GM18873 (cell line): ENCODE measurements around the gene DIP2C.

Experiments
- ATAC-seq: cut with Tn5 transposase; IDR thresholded peaks from one replicate; pipeline ENCODE4 v1.9.1; 2021; ENCODE audit warnings: mild to moderate bottlenecking, moderate library complexity, moderate number of reproducible peaks; ENCODE audit not compliant: unreplicated experiment, low FRiP score

DIP2C gene

DNA sequence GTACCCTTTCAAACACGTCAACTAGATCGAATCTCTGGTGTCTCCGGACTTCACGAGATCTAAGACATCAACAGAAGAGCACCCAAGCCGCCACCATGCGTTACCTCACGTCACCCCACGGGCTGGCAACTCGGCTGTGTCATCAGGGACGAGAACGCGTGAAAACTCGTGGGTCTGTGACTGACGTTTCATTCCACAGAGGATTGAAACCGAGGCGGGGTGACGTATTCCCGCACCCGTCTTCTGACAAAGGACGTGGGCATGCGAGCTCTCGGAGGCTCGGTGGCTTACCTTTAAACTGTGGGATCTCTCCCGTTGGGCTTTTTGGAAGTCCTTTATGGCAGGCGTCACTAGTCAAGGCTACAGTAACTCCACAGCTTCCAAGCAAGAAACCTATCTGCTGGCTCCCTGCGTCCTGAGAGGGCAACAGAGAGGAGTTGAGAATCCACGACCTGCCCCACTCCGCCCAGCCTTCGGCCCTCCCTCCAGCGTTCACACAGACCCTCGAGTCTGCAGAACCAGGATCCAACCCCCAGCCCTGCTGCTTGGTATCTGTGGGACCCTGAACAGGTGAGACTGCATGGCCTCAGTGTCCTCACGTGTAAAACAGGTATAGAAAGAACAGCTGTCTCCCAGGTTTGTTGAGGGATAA is 298.9 kb downstream of the DIP2C start:
- ATAC-seq, result no peak

DNA sequence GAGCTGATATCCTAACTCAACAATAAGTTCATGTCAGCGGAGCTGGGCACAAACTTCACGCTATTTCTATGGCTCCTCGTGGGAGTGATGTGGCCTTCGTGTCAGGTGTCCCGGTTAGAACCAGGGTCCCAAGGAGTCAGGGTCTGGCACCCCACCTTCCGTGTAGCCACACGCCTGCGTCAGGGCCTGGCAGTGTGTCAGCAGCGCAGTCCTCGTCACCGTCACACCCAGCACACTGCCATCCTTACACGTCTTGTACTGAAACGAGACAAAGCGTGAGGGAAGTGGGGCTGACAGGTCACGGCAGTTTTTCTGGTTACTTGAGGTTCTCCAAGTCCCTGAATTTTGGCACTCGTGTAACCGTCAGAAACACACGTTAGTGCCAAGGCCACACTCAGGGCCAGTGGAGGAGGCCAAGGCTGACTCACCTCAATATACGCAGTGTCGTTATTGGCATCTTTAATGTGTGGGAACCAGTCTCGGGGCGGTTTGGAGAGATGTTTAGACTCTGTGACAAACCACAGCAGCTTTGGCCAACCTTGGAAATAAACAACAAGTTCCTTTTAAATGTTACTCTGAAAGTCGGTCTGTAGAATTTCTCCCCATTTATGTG is 299.5 kb downstream of the DIP2C start:
- no peak for ATAC-seq

DNA sequence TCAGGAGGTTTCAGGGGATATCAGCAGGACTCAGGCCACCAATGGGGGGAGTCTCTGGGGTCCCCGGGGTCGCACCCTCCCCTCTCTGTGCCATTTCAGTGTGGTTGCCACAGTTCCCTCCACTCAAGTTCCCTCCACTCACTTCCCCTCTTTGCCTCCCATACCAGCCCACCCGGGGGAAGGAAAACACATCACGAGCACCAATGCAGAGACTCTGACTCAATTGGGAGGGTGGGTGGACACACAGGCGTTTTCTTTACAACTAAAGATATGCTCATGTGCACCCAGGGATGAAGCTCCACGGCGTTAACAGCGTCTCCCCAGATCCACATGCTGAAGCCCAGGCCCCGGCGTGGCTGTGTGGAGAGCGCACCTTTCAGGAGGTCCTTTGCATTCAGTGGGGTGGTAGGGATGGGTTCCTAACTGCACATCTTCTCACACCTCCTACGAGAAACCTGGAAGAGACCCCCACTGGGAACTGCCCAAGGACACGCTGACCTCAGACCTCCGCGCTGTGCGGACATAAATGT is 300.1 kb downstream of the DIP2C start:
- no peak for ATAC-seq

DNA sequence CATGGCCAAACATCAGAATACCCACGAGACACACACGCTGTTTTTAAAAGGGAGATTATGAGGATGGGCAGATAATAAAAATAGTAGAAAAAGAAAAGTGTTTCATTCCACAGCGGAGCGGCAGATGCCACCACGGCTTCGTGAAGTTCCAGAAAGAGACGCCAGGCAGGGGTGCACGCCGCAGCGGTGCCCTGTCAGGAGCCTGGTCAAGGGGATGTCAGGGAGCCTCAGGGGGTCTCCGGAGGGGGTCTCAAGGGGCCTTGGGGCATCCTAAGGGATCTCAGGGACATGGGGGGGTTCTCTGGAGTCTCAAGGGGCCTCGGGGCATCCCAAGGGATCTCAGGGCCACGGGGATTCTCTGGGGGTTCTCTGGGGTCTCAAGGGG is 300.8 kb downstream of the DIP2C start:
- no peak for ATAC-seq

DNA sequence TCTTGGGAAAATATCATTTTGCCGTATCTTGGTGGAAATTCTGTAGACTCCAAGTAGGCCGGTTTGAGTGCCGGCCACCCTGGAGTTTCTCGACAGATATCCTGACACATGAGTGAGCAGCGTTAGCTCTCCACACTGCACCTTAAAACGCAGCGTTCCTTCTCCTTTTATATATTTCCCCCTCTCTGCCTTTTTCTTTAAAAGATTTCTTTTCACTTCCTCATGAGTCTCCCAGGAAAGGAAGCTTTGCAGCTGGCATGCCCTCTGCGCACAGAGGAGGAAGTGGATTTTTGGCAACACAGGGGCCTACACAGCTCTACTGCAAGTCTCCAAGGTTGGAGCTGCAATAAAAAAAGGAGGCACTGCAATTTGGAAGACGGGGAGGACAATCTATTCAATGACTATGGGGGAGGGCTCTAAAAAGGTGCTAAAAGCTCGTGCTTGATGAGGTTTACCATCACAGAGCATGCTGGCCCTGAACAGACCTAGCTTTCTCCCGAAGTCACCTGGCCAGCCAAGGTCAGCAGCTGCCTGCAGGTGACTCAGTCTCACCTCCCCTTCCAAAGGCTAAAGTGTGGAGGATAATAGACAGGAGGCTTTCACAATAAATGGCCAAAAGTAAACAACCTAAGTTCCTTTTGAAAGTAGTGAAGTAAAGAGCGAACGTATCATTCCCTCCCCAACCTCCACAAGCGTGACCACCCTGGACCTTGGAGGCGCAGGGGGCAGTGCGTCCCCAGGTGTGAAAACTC is 301.4 kb downstream of the DIP2C start:
- no peak for ATAC-seq

DNA sequence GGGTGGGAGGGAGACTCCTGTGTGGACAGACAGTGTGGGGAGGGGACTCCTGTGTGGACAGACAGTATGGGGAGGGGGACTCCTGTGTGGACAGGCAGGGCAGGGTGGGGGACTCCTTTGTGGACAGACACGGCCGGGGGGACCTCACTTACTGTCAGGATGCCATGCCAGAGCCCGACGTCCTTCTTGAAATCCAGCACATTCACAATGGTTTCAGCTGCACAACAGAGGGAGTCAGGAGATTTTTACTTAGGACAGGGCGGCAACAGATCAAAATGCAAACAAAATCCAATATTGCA is 301.9 kb downstream of the DIP2C start:
- ATAC-seq, result no peak

DNA sequence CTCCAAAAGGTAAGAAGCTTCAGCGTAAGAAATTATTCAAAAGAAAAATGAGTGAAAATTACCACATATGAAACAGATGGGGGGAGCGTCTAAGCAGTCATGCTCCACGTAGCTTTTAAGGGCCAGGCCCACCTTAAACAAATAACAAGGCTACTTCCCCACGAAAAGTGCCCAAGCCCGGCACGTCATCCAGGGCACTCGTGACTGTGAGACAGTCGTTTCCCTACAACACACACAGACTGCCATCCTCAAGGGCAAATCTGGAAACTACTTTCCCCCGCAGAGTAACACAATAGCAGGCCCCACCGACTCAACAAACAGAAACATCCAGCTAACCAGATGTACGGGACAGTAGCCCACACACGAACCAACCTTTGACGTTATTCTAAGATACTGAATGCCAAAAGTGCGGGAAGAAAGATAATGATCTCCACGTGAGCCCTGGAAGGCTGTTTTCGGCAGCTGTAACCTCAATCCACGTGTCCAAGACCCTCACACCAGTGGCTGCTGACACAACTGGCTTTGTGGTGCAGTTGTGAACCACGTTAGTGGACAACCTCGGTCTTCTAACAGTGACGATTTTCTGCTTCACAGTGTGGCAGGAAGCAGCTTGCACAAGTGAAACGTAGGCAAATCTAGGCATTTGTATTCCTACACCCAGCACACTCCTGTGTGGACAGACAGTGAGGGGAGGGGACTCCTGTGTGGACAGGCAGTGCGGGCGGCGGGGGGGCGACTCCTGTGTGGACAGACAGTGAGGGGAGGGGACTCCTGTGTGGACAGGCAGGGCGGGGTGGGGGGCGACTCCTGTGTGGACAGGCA is 302.5 kb downstream of the DIP2C start:
- no peak for ATAC-seq

DNA sequence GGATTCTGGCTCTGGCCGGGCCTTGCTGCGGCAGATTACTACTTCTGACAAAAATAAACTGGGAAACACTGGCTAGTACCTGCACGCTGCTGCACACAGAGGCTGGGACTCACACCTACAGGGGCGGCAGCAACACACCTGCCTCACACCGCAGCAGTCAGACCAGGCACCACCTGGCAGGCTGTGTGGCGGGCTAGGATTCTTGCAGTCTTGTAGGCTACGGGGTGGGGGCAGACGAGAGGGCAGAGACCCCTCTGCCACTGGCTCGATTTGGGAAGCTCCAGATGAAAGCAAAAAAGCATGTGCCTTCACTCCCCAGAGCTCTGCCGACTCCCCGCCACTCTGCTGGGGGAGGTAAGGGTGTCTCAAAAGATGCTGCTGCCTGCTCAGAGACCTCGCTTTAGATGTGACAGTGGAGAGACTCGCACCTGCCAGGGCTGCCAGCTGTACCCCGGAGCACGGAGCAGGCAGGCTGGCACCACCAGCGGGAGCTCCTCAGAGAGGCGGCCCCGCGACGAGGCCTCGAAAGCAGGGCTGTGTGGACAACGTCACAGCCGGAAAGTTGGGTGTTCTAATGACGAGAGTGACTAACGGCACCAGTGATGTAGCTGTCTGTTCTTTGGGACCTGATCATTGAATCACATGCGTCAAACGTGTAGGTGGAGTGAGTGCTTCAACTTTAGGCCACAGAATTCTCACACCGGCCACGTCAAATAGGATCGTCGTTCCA is 303.7 kb downstream of the DIP2C start:
- ATAC-seq, result no peak

DNA sequence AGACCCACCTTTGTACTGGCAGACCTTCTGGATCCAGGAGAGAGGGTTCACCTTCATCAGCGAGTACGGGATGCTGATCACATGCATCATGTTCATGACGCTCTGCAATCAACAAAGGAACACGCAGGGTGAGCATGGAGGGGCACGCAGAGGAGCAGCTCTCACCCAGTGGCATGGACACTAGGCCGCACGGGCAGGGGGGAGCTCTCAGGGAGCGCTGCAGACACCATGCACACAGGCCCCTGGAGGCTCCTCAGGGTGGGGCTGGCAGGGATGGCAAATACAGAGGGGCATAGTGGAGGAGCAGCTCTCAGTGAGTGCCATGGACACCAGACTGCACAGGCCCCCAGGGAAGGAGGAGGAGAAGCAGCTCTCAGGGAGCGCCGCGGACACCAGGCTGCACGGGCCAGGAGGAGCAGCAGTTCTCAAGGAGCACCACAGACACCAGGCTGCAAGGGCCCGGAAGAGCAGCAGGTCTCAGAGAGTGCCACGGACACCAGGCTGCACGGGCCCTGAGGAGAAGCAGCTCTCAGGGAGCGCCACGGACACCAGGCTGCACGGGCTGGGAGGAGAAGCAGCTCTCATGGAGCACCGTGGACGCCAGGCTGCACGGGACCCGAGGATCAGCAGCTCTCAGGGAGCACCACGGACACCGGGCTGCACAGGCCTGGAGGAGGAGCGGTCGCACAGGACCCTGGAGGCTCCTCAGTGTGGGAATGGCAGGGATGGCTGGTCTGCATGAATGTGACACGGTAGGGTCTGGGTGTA is 304.7 kb downstream of the DIP2C start:
- ATAC-seq, result no peak

DNA sequence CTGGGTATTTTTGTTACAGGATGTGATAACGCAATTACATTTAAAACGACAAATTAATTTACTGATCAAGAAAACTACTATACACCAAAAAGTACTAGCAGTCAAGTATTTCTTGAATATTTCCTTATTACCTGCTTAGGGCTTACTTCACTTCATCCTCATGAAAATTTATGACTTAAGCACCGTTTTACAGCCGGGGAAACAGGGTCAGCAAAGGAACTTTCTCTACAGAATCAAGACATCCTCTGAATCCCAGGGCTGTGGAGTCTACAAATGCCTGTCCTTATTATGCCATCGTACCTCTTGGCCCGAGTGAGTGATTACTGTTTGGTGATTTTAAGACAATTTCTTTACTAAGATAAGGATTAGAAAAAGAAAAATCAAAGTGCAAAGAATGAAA is 305.9 kb downstream of the DIP2C start:
- ATAC-seq, result no peak

DNA sequence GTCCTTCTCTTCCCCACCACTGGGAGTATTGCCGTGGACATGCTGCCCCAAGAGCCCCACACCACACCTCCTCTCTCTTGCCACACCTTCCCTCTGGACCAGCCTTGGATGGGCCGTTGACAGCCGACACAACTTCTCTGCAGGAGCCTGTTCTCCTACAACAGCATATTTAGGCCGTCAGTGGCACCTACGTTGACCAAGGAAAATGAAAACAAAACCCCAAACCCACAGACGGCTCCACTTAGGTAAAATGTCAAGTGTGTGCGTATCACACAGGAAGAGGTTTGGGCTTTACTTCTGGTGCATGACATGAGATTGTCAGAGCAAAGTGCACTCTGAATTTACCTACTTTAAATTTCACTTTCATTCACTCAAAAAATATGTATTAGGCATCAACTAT is 307.7 kb downstream of the DIP2C start:
- no peak for ATAC-seq

DNA sequence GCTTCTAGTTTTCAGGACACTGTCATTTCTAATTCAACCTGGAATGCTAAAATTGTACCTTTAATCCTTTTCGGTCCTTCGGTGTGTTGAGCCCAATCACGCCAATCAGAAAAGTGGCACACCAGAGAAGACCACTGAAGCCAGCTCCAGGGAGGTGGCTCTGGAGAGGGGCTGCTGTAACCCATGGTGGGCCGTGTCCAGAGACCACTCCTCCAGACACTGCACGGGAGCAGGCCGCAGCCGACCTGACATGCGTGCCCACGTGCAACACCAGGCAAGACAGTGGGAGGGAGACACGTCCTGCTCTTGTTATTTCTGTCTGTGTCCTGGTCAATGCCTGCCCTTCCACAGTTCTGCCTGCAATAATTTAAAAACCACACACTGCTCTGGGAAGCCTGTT is 308.1 kb downstream of the DIP2C start:
- no peak for ATAC-seq

DNA sequence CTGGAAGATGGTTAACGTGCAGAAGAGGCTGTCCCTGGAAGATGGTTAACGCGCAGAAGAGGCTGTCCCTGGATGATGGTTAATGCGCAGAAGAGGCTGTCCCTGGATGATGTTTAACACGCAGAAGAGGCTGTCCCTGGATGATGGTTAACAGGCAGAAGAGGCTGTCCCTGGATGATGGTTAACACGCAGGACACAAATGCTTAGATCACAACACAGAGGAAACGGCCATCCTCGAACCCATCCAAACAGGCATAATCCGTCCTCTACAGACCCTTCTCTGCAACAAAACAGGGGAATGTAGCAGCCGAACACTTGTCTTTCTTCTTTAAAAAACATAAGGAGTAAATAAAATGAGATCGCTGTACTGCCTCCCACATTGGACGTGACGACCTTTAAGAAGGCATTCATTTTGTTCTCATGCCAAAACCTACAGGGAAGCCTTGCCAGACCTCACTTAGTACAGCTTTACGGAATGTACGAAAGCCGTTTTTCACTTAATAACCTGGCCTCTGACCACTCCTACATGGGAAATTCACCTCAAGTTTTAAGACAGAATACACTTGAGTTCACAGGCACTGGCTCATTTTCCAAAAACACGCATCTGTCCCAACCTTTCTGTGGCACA is 309.0 kb downstream of the DIP2C start:
- ATAC-seq, result no peak

DNA sequence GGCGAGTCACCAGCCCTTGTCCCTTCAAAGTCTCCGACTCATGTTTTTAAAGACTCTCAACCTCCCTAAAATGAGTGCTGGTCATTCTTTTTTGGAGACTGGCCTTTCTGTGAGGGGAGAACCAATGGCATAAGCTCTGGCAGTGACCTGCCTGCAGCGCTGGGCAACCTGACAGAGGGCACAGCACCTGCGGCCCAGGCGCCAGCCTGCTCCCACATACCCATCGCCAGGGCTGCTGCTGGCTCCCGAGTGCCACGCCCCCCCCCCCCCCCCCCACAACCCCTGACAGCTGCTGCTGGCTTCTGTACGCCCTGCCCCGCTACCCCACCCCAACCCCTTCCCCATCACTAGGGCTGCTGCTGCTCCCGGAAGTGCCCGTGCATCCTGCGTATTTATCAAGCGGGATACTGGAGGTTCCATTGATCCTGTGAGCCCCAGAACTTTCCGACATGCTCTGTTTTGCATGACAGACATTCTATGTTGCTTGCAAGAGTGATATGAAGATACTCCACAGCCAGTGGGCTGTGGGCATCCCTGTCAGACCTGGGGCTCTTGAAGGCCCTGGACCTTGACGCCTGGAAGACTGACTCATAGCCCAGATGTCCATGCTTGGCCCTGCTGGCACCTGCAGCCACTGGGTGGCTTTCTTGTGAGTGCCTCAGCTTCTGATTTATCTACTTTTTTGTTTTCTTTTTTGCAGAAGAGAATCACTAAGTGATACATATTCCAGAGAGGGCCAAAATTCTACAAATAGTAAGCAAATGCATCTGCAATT is 310.4 kb downstream of the DIP2C start:
- no peak for ATAC-seq

DNA sequence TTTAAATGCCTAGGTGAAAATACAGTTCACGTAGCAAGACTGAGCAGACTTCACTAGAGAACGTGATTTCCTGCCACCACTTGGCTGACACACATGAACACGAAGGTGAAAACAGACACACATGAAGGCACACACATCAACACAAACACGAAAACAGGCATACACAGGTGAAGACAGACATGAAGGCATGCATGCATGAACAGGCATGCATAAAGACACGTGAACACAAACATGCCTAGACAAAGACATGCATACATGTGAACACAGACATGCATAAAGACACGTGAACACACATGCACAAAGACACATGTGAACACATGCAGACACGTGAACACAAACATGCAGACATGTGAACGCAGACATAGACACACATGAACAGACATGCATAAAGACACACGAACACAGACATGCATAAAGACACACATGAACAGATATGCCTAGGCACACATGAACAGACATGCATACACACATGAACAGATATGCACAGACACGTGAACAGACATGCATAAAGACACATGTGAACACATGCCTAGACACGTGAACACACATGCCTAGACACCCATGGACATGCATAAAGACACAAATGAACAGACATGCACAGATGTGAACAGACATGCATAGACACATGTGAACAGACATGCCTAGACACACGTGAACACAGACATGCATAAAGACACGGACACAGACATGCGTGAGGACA is 311.1 kb downstream of the DIP2C start:
- ATAC-seq, result no peak

DNA sequence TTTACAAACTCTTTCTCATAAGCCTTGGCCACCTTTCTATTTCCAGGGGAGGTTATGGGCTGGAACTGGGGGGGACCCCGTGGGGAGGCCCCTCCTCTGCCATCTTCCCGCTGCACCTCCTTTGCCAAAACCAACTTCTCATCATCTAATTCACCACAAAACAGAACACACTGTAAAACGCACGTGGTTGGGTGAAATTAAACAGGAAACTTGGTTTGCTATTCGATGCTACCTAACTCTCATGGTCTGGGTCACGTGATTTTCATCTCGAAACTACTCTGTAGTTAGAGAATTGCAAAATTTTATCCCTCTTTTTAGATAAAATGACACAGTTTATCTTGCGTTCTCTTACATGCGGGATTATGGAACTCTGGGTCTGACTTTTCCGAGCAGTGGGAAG is 312.2 kb downstream of the DIP2C start:
- ATAC-seq, result no peak

DNA sequence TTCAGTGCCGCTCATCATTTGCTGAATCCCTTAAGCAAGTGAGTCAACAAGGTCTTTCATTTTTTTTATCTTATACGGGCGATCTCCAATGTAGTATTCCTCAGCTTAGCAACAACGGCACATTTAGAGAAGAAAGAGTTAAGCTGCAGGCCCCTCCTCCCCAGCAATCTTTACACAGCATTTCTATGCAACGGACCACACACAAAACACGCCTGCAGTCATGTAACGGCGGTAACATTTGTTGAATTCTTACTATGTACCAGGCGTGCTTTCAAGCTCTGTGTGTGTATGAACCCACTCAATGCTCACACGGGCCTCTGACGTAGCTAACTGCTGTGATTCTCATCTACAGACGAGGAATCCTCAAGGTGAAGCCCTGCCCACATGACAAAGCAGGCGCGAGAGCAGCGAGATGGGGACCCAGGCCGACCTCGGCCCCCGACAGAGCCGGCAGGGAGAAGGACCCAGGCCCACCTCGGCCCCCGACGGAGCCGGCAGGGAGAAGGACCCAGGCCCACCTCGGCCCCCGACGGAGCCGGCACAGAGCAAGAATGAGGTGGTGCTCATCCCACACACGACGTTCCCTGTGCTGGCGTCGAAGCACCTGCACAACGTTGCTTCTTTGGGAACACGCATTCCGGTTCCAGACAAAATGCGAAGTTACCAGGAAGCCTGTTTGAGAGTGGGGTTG is 313.5 kb downstream of the DIP2C start:
- no peak for ATAC-seq
